GM19193 (cell line): ENCODE results near the gene CHID1.

Source experiments
- POLR2A ChIP-seq: IDR thresholded peaks from 4 replicates; pipeline ENCODE4 v1.6.1; 2011; ENCODE audit not compliant: insufficient read depth, insufficient read length; ENCODE audit errors: extremely low read depth

Gene CHID1

GRCh38 chr11:905952-906351 lies 4.7 kb downstream of the CHID1 start:
- TF ChIP-seq POLR2A = no peak

GRCh38 chr11:904380-904779 lies 6.2 kb downstream of the CHID1 start:
- TF ChIP-seq POLR2A = no peak

- no peak for TF ChIP-seq POLR2A
These were observed 9.1 kb downstream of the CHID1 start for GRCh38 chr11:901452-902061.

- TF ChIP-seq POLR2A = no peak
These were observed 10.1 kb downstream of the CHID1 start for GRCh38 chr11:900545-900944.

- TF ChIP-seq POLR2A = no peak
These were observed 10.9 kb downstream of the CHID1 start for GRCh38 chr11:899724-900123.

- no peak for TF ChIP-seq POLR2A
These were observed 11.9 kb downstream of the CHID1 start for GRCh38 chr11:898540-899190.

- no peak for TF ChIP-seq POLR2A
These were observed 12.5 kb downstream of the CHID1 start for GRCh38 chr11:898143-898511.

GRCh38 chr11:897253-898142 lies 13.1 kb downstream of the CHID1 start:
- no peak for TF ChIP-seq POLR2A

- no peak for TF ChIP-seq POLR2A
These were observed 15.1 kb downstream of the CHID1 start for GRCh38 chr11:895331-896110.

- TF ChIP-seq POLR2A = no peak
These were observed 15.9 kb downstream of the CHID1 start for GRCh38 chr11:894575-895201.

- TF ChIP-seq POLR2A = no peak
These were observed 17.5 kb downstream of the CHID1 start for GRCh38 chr11:893008-893654.

GRCh38 chr11:890794-891540 lies 19.6 kb downstream of the CHID1 start:
- no peak for TF ChIP-seq POLR2A

GRCh38 chr11:889687-890475 lies 20.7 kb downstream of the CHID1 start:
- TF ChIP-seq POLR2A = no peak

- TF ChIP-seq POLR2A = no peak
These were observed 21.4 kb downstream of the CHID1 start for GRCh38 chr11:889257-889656.
